Measurements from ENCODE around the gene VPS4B. TPM values are rescaled to one million over a fixed set of nuclear protein-coding genes. Genes with fewer than 3 reads are reported as not detected.

The VPS4B gene
- total and polyA plus RNA-seq, 10 of the 15 experiments (the other 5 are each of a cell fraction or from before 2014, with no cell fraction given): 21.4 to 37.6 (median 29.8) TPM

DNA sequence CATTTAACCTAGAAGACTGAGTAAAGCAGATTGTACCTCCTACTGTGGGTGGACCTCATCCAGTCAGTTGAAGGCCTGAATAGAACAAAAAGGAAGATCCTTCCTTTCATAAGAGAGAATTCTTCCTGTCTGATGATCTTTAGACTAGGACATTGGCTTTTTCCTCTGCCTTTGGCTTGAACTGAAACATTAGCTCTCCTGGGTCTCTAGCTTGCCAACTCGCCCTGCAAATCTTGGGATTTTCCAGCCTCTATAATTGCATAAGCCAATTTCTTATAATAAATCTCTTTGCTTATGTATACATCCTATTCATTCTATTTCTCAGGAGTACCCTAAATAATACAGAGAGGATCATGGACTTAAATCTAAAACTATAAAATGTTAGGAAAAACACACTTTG lies 49.1 kb downstream of the VPS4B start:
- ATAC-seq (no peak), FAIRE-seq (no peak), DNase-seq (ENCODE audit: low read depth, low spot score) (no peak)
- ChIA-PET CTCF (no interaction called here), POLR2A (no interaction called here), SMC1A (ENCODE audit: uncharacterized antibody, unreplicated experiment) (no interaction called here), RAD21 (ENCODE audit: unreplicated experiment) (no interaction called here)
- 100% methylated on average over 1 of the region's 1 CpG for WGBS (ENCODE audit: insufficient coverage, insufficient replicate concordance, low lambda C conversion rate, missing lambda C conversion rate)
- Histone ChIP-seq H3K36me3 (ENCODE audit: control insufficient read depth in 2 of 2, insufficient read depth in 2 of 2, low read length in 1 of 2) (no peaks in the 10 kb centered on the region), H3K4me2 (ENCODE audit: control insufficient read depth, insufficient read depth) (no peak overlapping the region), H3K9me3 (replicated peaks; ENCODE audit: control insufficient read depth, insufficient read depth, low read length) (no peaks in the 10 kb centered on the region; the same call in 1 of the 3 replicates), H2AFZ (ENCODE audit: control insufficient read depth, low read depth, low read length) (no peak overlapping the region), H3K9ac (ENCODE audit: control insufficient read depth, insufficient read depth, low read length) (no peak overlapping the region), H3K4me3 (no peak overlapping the region), H3K4me1 (ENCODE audit: control insufficient read depth, insufficient read depth, low read length) (no peaks in the 10 kb centered on the region), H3K79me2 (ENCODE audit: control insufficient read depth, insufficient read depth, low read length) (no peaks in the 10 kb centered on the region; the same call in 1 of the 2 replicates), H4K20me1 (ENCODE audit: control insufficient read depth, insufficient read depth) (no peaks in the 10 kb centered on the region), H3K27ac (ENCODE audit: control insufficient read depth, insufficient read depth) (no peak overlapping the region), H3K27me3 (replicated peaks in 1 of 2; ENCODE audit: control insufficient read depth in 2 of 2, insufficient read depth in 2 of 2, low read length in 1 of 2) (no peaks in the 10 kb centered on the region)
- in situ Hi-C loops (cut with MboI) (no loop called here), intact Hi-C loops (cut with micrococcal nuclease; ENCODE audit: unreplicated experiment) (no loop called here)
- TF ChIP-seq, protein P1, sequence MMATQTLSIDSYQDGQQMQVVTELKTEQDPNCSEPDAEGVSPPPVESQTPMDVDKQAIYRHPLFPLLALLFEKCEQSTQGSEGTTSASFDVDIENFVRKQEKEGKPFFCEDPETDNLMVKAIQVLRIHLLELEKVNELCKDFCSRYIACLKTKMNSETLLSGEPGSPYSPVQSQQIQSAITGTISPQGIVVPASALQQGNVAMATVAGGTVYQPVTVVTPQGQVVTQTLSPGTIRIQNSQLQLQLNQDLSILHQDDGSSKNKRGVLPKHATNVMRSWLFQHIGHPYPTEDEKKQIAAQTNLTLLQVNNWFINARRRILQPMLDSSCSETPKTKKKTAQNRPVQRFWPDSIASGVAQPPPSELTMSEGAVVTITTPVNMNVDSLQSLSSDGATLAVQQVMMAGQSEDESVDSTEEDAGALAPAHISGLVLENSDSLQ (IDR thresholded peaks at IDR 0.05): no peak
- no peak for TF ChIP-seq TARDBP (IDR thresholded peaks at IDR 0.05; ENCODE audit: borderline replicate concordance)
- TF ChIP-seq POU2F2 (IDR thresholded peaks at IDR 0.05; ENCODE audit: borderline replicate concordance, low read depth, low read length): no peak
- no peak for TF ChIP-seq ZNF274 (IDR thresholded peaks at IDR 0.05; ENCODE audit: insufficient read depth, insufficient read length)
- TF ChIP-seq IRF4 (IDR thresholded peaks at IDR 0.05; ENCODE audit: low read depth, low read length): no peak
- TF ChIP-seq GATAD2B (conservative IDR thresholded peaks at IDR 0.05; ENCODE audit: low read depth): no peak
- TF ChIP-seq, protein P2, sequence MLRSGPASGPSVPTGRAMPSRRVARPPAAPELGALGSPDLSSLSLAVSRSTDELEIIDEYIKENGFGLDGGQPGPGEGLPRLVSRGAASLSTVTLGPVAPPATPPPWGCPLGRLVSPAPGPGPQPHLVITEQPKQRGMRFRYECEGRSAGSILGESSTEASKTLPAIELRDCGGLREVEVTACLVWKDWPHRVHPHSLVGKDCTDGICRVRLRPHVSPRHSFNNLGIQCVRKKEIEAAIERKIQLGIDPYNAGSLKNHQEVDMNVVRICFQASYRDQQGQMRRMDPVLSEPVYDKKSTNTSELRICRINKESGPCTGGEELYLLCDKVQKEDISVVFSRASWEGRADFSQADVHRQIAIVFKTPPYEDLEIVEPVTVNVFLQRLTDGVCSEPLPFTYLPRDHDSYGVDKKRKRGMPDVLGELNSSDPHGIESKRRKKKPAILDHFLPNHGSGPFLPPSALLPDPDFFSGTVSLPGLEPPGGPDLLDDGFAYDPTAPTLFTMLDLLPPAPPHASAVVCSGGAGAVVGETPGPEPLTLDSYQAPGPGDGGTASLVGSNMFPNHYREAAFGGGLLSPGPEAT (IDR thresholded peaks at IDR 0.05; ENCODE audit: low read depth): no peak
- TF ChIP-seq RUNX3 (IDR thresholded peaks at IDR 0.05; ENCODE audit: low read length): no peak
- no peak for TF ChIP-seq MTA3 (IDR thresholded peaks at IDR 0.05; ENCODE audit: borderline replicate concordance, low read length)
- no peak for TF ChIP-seq SP1 (IDR thresholded peaks at IDR 0.05; ENCODE audit: low read depth, low read length)
- no peak for TF ChIP-seq NR2F1 (conservative IDR thresholded peaks at IDR 0.05)
- no peak for TF ChIP-seq ZNF207 (IDR thresholded peaks at IDR 0.05; ENCODE audit: borderline replicate concordance)
- no peak for TF ChIP-seq MEF2B (IDR thresholded peaks at IDR 0.05; ENCODE audit: partially characterized antibody, poor library complexity, severe bottlenecking)
- no peak for TF ChIP-seq BRCA1 (IDR thresholded peaks at IDR 0.05; ENCODE audit: low read depth, low read length)
- TF ChIP-seq RB1 (IDR thresholded peaks at IDR 0.05; ENCODE audit: borderline replicate concordance): no peak
- TF ChIP-seq CBFB (IDR thresholded peaks at IDR 0.05; ENCODE audit: low read depth): no peak
- no peak for TF ChIP-seq KAT2A (conservative IDR thresholded peaks at IDR 0.05; ENCODE audit: control insufficient read depth, low read depth, low read length)
- no peak for TF ChIP-seq NRF1 (conservative IDR thresholded peaks at IDR 0.05; ENCODE audit: low read depth, low read length)
- TF ChIP-seq MEF2A (IDR thresholded peaks at IDR 0.05; ENCODE audit: insufficient read depth, low read depth, low read length): no peak
- no peak for TF ChIP-seq MXI1 (IDR thresholded peaks at IDR 0.05; ENCODE audit: low read depth, low read length)
- no TSS peak for BruUV-seq (replicated peaks)

Measured in GM12878 (cell line).